HL-60 (cell line): ENCODE data around the gene PEX13.

Source experiments
- DNase-seq, 2 experiments: peaks; one replicate each; pipeline ENCODE4 v3.0.0-alpha.2; 2010 to 2020; ENCODE audit warnings: low read depth in 1 of 2, low spot score in 1 of 2
- H3K27ac ChIP-seq: fragments of 250-450 bp; sonication (Bioruptor Pico); replicated peaks from 2 replicates; pipeline ENCODE4 v1.5.1; 2020; ENCODE audit warnings: mild to moderate bottlenecking, moderate library complexity
- H3K27me3 ChIP-seq: fragments of 250-450 bp; sonication (Bioruptor Pico); 2 replicates; pipeline ENCODE4 v1.5.1; 2021; ENCODE audit warnings: mild to moderate bottlenecking, moderate library complexity; ENCODE audit not compliant: insufficient read depth, poor library complexity, severe bottlenecking
- H3K4me3 ChIP-seq: replicated peaks from 2 replicates; pipeline ENCODE4 v1.5.1; 2011; ENCODE audit warnings: mild to moderate bottlenecking, control low read depth, low read length; ENCODE audit not compliant: insufficient read depth
- GABPA ChIP-seq: IDR thresholded peaks from 2 replicates; pipeline ENCODE4 v1.6.1; 2012; ENCODE audit warnings: low read depth
- POLR2AphosphoS5 ChIP-seq: IDR thresholded peaks from 2 replicates; pipeline ENCODE4 v1.6.1; 2012; ENCODE audit warnings: low read depth
- REST ChIP-seq: IDR thresholded peaks from 2 replicates; pipeline ENCODE4 v1.6.1; 2012; ENCODE audit warnings: low read depth; ENCODE audit not compliant: insufficient replicate concordance
- SPI1 ChIP-seq: IDR thresholded peaks from 2 replicates; pipeline ENCODE4 v1.6.1; 2012; ENCODE audit warnings: low read depth, mild to moderate bottlenecking, borderline replicate concordance
- TF ChIP-seq, protein P1 (sequence below): IDR thresholded peaks from one replicate; pipeline ENCODE4 v1.5.1; 2011; ENCODE audit warnings: low read length, control low read depth, inconsistent platforms; ENCODE audit not compliant: insufficient read depth

The PEX13 gene

GRCh38 chr2:61014763-61015162 is 2.8 kb upstream of the PEX13 start:
- Histone ChIP-seq H3K27ac (no peak overlapping the region), H3K27me3 (no peaks in the 10 kb centered on the region), H3K4me3 (no peak overlapping the region)
- peak; percentile 2 to 38 for DNase-seq
- TF ChIP-seq REST, result no peak
- TF ChIP-seq POLR2AphosphoS5, result no peak
- TF ChIP-seq GABPA, result no peak
- no peak for TF ChIP-seq SPI1
- TF ChIP-seq, protein P1, sequence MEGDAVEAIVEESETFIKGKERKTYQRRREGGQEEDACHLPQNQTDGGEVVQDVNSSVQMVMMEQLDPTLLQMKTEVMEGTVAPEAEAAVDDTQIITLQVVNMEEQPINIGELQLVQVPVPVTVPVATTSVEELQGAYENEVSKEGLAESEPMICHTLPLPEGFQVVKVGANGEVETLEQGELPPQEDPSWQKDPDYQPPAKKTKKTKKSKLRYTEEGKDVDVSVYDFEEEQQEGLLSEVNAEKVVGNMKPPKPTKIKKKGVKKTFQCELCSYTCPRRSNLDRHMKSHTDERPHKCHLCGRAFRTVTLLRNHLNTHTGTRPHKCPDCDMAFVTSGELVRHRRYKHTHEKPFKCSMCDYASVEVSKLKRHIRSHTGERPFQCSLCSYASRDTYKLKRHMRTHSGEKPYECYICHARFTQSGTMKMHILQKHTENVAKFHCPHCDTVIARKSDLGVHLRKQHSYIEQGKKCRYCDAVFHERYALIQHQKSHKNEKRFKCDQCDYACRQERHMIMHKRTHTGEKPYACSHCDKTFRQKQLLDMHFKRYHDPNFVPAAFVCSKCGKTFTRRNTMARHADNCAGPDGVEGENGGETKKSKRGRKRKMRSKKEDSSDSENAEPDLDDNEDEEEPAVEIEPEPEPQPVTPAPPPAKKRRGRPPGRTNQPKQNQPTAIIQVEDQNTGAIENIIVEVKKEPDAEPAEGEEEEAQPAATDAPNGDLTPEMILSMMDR, result no peak

DNA sequence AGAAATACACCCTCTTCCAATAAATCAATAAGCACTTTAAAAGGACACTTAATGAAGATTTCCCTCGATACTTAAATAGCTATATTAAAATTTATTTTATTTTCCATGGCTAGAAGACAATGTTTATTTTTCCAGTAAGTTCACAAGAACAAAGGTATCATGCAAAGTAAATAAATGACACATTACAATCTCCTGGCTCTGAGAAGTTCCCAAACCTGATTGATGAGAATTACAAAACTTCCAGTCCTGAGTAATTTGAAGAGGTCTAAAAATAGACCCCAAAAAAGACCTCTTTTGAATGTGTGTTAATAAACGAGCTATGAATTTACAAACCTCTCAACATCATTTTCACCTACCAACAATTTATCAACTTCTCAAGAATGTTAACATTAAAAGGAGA is 1.5 kb upstream of the PEX13 start:
- Histone ChIP-seq H3K27ac (no peak overlapping the region), H3K27me3 (no peaks in the 10 kb centered on the region), H3K4me3 (peak overlapping the region; percentile 79)
- no peak for DNase-seq
- no peak for TF ChIP-seq GABPA
- no peak for TF ChIP-seq SPI1
- no peak for TF ChIP-seq REST
- TF ChIP-seq POLR2AphosphoS5, result no peak
- TF ChIP-seq, protein P1, result no peak

DNA sequence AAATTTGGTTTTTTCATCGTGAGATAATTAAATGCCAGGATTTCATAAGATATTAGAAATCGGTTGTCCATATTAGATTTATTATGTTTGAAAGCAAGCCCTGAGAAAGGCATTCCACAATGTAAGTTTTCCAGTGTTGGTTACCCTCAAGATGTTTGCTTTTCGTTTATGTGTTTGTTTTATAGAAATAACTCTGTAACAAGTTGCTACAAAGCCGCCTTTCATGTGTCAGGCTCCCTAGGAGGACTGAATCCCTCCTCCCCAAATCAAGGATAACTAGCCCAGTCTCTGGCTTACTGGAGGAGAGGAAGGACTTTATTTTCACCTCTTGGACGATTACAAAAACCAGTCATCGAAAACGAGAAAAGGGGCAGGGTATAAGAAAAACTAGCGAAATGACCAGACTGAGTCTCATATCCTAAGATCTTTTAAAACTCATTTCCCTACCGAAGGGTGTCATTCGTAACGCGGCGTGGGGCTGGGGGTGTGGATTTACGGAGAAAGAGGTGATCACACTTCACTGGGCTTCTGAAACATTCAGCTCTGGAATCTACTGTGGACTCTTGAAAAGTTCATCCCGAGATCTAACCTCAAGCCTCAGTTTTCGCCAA is 1.0 kb upstream of the PEX13 start:
- peak overlapping the region; percentile 94 for H3K27ac ChIP-seq
- DNase-seq, result no peak
- no peak for TF ChIP-seq POLR2AphosphoS5
- TF ChIP-seq, protein P1, result no peak
- no peak for TF ChIP-seq REST
- no peak for TF ChIP-seq SPI1
- no peak for TF ChIP-seq GABPA

More for the DNA sequence above, 1.0 kb upstream of the PEX13 start:
- Histone ChIP-seq H3K4me3 (peak overlapping the region; percentile 79), H3K27me3 (no peaks in the 10 kb centered on the region)
